ENCODE measurements around the gene PPP5C. TPM values are rescaled to one million over a fixed set of nuclear protein-coding genes. Genes with fewer than 3 reads are reported as not detected.

Gene PPP5C
- total RNA-seq, 2 experiments from 2014 or later = 108 to 111 TPM

Other genes with a start within 250 kb of the PPP5C start
- not detected for gene IGFL3, start 222.4 kb upstream of the PPP5C start, total RNA-seq
- not detected for gene IGFL2, start 198.8 kb upstream of the PPP5C start, total RNA-seq
- not detected for gene IGFL1, start 117.3 kb upstream of the PPP5C start, total RNA-seq
- not detected for gene HIF3A, start 50.0 kb upstream of the PPP5C start, total RNA-seq
- not detected for gene CCDC8, start 66.5 kb downstream of the PPP5C start, total RNA-seq
- gene PNMA8C, start 81.8 kb downstream of the PPP5C start, total RNA-seq = not detected
- not detected for gene PNMA8A, start 124.5 kb downstream of the PPP5C start, total RNA-seq
- not detected for gene PNMA8B, start 148.8 kb downstream of the PPP5C start, total RNA-seq